Upper lobe of right lung (tissue), 1 donor: ENCODE data around the gene DKK3. TPM values are rescaled to one million over a fixed set of nuclear protein-coding genes. Genes with fewer than 3 reads are reported as not detected.

ENCODE experiments used
- ATAC-seq: fragments of 200-7000 bp; cut with Tn5 transposase; one replicate; pipeline ENCODE4 v1.9.1; 2020; ENCODE audit warnings: mild to moderate bottlenecking, moderate library complexity
- DNase-seq: peaks from one replicate; pipeline ENCODE4 v3.0.0-alpha.2; 2020
- H3K27ac ChIP-seq: fragments of 200-600 bp; one replicate; pipeline ENCODE4 v1.8.0; 2022
- H3K27me3 ChIP-seq: fragments of 200-600 bp; one replicate; pipeline ENCODE4 v1.8.0; 2022; ENCODE audit warnings: mild to moderate bottlenecking
- H3K36me3 ChIP-seq: fragments of 200-600 bp; one replicate; pipeline ENCODE4 v1.8.0; 2022
- H3K4me1 ChIP-seq: fragments of 200-600 bp; one replicate; pipeline ENCODE4 v1.8.0; 2022
- H3K4me3 ChIP-seq: fragments of 200-600 bp; one replicate; pipeline ENCODE4 v1.8.0; 2022; ENCODE audit warnings: mild to moderate bottlenecking
- H3K9me3 ChIP-seq: fragments of 200-600 bp; one replicate; pipeline ENCODE4 v1.8.0; 2022
- CTCF ChIP-seq: fragments of 200-600 bp; IDR thresholded peaks from one replicate; pipeline ENCODE4 v1.8.0; 2022; ENCODE audit warnings: antibody characterized with exemption
- intact Hi-C: fragments of 100-400 bp; cut with DNase I; formaldehyde crosslinking; loops from one replicate; pipeline ENCODE4 v1.11.0; 2022
- total RNA-seq: library from RNA; stranded (reverse); fragmentation: NEBNext Ultra II Directional; extraction: Animal tissue kit (Norgen Biotek cat#: 25700); gene quantifications from one replicate; pipeline ENCODE4 v1.2.1, GENCODE V29; 2021
- donor health status: DM: no; HTN: yes; CAD: no; lungs with severe emphysema.

Gene DKK3
- total RNA-seq, 1 donor from 2014 or later = 217 TPM

GRCh38 chr11:12052676-12053605 is 44.5 kb upstream of the DKK3 start:
- Histone ChIP-seq H3K27ac (no peak overlapping the region), H3K27me3 (no peaks in the 10 kb centered on the region), H3K9me3 (no peaks in the 10 kb centered on the region), H3K4me1 (peaks cover 5% of the 10 kb centered on the region), H3K36me3 (no peaks in the 10 kb centered on the region), H3K4me3 (no peak overlapping the region)
- intact Hi-C loops = loop anchor here (5.0 to 10.0 kb wide), 2 partner anchors 62 to 224 kb away; partner anchors contain the start of gene MICAL2
- DNase-seq (no peak), ATAC-seq (no peak)
- TF ChIP-seq CTCF = no peak

GRCh38 chr11:12051287-12051662 is 42.8 kb upstream of the DKK3 start:
- Histone ChIP-seq H3K4me3 (no peak overlapping the region), H3K4me1 (peaks cover 14% of the 10 kb centered on the region), H3K27me3 (no peaks in the 10 kb centered on the region), H3K36me3 (no peaks in the 10 kb centered on the region), H3K27ac (no peak overlapping the region), H3K9me3 (no peaks in the 10 kb centered on the region)
- no peak for TF ChIP-seq CTCF
- DNase-seq = no peak
- intact Hi-C loops = loop anchor here (5.0 to 10.0 kb wide), 2 partner anchors 64 to 226 kb away; partner anchors contain the start of gene MICAL2
- ATAC-seq = no peak

GRCh38 chr11:12050470-12051286 is 42.3 kb upstream of the DKK3 start:
- DNase-seq (no peak), ATAC-seq (no peak)
- Histone ChIP-seq H3K36me3 (no peaks in the 10 kb centered on the region), H3K4me3 (no peak overlapping the region), H3K9me3 (no peaks in the 10 kb centered on the region), H3K27me3 (no peaks in the 10 kb centered on the region), H3K27ac (no peak overlapping the region), H3K4me1 (peaks cover 14% of the 10 kb centered on the region)
- intact Hi-C loops = loop anchor here (5.0 to 10.0 kb wide), 2 partner anchors 64 to 227 kb away; partner anchors contain the start of gene MICAL2
- no peak for TF ChIP-seq CTCF

GRCh38 chr11:12048936-12049790 is 40.7 kb upstream of the DKK3 start:
- intact Hi-C loops = loop anchor here (10.0 kb wide), 3 partner anchors 134 to 244 kb away; no protein-coding TSS in a partner anchor
- H3K9me3 ChIP-seq = no peaks in the 10 kb centered on the region
- H3K4me1 ChIP-seq = peaks cover 22% of the 10 kb centered on the region
- H3K27ac ChIP-seq = no peak overlapping the region
- no peaks in the 10 kb centered on the region for H3K27me3 ChIP-seq
- H3K4me3 ChIP-seq = no peak overlapping the region
- no peak for ATAC-seq
- H3K36me3 ChIP-seq = no peaks in the 10 kb centered on the region
- no peak for DNase-seq
- no peak for TF ChIP-seq CTCF

GRCh38 chr11:12046636-12047236 is 38.3 kb upstream of the DKK3 start:
- intact Hi-C loops = loop anchor here (10.0 kb wide), 3 partner anchors 132 to 242 kb away; no protein-coding TSS in a partner anchor
- Histone ChIP-seq H3K27ac (no peak overlapping the region), H3K27me3 (no peaks in the 10 kb centered on the region), H3K4me1 (peaks cover 26% of the 10 kb centered on the region), H3K4me3 (no peak overlapping the region), H3K36me3 (no peaks in the 10 kb centered on the region), H3K9me3 (no peaks in the 10 kb centered on the region)
- ATAC-seq (no peak), DNase-seq (no peak)
- TF ChIP-seq CTCF = no peak
